HT-29 (cell line): ENCODE results near the gene CD38. TPM values are rescaled to one million over a fixed set of nuclear protein-coding genes. Genes with fewer than 3 reads are reported as not detected.
A peak's percentile ranks its signal among the peaks of the same experiment; 100 is the strongest.
"Not testable (repeated sequence)": the region's sequence is repeated elsewhere in the genome, so short reads cannot be mapped to it uniquely, and the experiment has no call there.

ENCODE experiments used
- DNase-seq: peaks from one replicate; pipeline ENCODE4 v3.0.0-alpha.2; 2015; ENCODE audit warnings: low spot score
- total RNA-seq: library from RNA; depleted of rRNA; stranded (reverse); fragments of >200 nt; shearing (Covaris generic); gene quantifications from 2 replicates; pipeline ENCODE4 v1.2.3, GENCODE V29; 2014; rRNA removed

Gene CD38
- total RNA-seq = 0.05 TPM in 1 of 2 replicates, not detected in the other

- DNase-seq = no peak
These were observed at the start of gene CD38 for GRCh38 chr4:15778289-15779241. Gene CD38 (plus strand): TSS chr4:15778328. CDS start chr4:15778415, 87 bp downstream.

- DNase-seq = peak; percentile 54
These were observed 48.1 kb upstream of the CD38 start for GRCh38 chr4:15729910-15730533.

GRCh38 chr4:15733061-15733460 is 45.1 kb upstream of the CD38 start:
- not testable (repeated sequence) for DNase-seq

- DNase-seq = no peak
These were observed 42.6 kb upstream of the CD38 start for GRCh38 chr4:15735536-15735935.

- no peak for DNase-seq
These were observed 41.5 kb upstream of the CD38 start for GRCh38 chr4:15736514-15737050.

GRCh38 chr4:15737255-15737654 is 40.9 kb upstream of the CD38 start:
- no peak for DNase-seq

- DNase-seq = no peak
These were observed 39.3 kb upstream of the CD38 start for GRCh38 chr4:15738877-15739276.

- DNase-seq = no peak
These were observed 37.2 kb upstream of the CD38 start for GRCh38 chr4:15740764-15741404.

GRCh38 chr4:15742083-15742582 is 36.0 kb upstream of the CD38 start:
- DNase-seq = no peak

GRCh38 chr4:15742637-15743036 is 35.5 kb upstream of the CD38 start:
- DNase-seq = no peak

- DNase-seq = no peak
These were observed 34.0 kb upstream of the CD38 start for GRCh38 chr4:15744016-15744545.

GRCh38 chr4:15746110-15746509 is 32.0 kb upstream of the CD38 start:
- DNase-seq = no peak

GRCh38 chr4:15749001-15749400 is 29.1 kb upstream of the CD38 start:
- DNase-seq = no peak

GRCh38 chr4:15751153-15751552 is 27.0 kb upstream of the CD38 start:
- DNase-seq = no peak

GRCh38 chr4:15753081-15753480 is 25.0 kb upstream of the CD38 start:
- no peak for DNase-seq

GRCh38 chr4:15753786-15754185 is 24.3 kb upstream of the CD38 start:
- DNase-seq = no peak

GRCh38 chr4:15754323-15754722 is 23.8 kb upstream of the CD38 start:
- no peak for DNase-seq

- DNase-seq = no peak
These were observed 22.6 kb upstream of the CD38 start for GRCh38 chr4:15755321-15756155.

GRCh38 chr4:15756361-15756861 is 21.7 kb upstream of the CD38 start:
- DNase-seq = peak; percentile 28

GRCh38 chr4:15757054-15757453 is 21.1 kb upstream of the CD38 start:
- no peak for DNase-seq
